GM19395 (cell line): ENCODE measurements around the gene SPART.

Source experiments
- ATAC-seq: cut with Tn5 transposase; IDR thresholded peaks from one replicate; pipeline ENCODE4 v1.9.1; 2021; ENCODE audit warnings: mild to moderate bottlenecking, moderate library complexity; ENCODE audit not compliant: unreplicated experiment

SPART gene

GRCh38 chr13:36258831-36259230 lies 87.4 kb downstream of the SPART start:
- ATAC-seq: no peak
